Stimulated activated CD8-positive, alpha-beta memory T cell treated with anti-CD3 and anti-CD28 coated beads, Interleukin-15, amount 100 ng/mL, for 24 hours (primary cell): ENCODE results near the gene SPTBN1.
"Not testable (repeated sequence)": the region's sequence is repeated elsewhere in the genome, so short reads cannot be mapped to it uniquely, and the experiment has no call there.

Experiments used
- DNase-seq: peaks from one replicate; pipeline ENCODE4 v3.0.0-alpha.2; 2020; ENCODE audit warnings: low read depth

The SPTBN1 gene

DNA sequence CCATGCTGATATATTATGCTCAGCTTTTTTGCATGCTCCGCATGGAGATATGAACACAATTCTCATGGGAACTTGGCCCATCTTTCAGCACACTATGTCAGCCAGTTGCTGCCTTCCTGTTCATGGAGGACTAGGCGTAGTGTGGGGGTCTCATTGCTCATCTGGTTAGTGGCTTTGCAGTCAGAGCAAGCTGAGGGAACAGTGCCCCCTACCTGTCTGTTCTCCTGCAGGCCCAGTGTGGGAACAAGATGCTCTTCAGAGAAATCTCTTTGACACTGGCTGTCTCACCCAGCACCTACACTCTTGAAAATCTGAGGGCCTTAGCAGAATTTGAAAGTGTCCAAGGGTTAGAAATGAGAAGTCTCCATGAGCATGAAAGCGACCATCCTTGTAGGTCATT lies 47.1 kb downstream of the SPTBN1 start:
- DNase-seq = no peak

DNA sequence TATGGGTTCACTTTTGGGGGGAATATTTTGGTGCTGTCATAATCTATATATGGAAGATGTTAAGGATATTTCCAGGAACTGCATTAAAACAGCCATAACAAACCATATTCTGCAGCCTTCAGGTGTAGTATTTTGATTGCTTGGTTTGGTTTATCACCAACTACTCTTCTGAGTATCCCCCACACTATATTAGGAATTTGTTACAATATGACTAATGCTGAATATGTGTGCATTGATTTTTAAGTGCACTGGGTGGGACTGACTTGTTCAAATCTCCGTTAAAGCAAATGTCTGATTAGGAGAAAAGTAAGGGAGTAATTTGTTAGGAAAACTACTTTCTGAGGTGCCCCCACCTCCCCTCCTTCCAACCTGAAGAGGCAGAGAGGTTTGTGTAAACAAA lies 47.7 kb downstream of the SPTBN1 start:
- no peak for DNase-seq

DNA sequence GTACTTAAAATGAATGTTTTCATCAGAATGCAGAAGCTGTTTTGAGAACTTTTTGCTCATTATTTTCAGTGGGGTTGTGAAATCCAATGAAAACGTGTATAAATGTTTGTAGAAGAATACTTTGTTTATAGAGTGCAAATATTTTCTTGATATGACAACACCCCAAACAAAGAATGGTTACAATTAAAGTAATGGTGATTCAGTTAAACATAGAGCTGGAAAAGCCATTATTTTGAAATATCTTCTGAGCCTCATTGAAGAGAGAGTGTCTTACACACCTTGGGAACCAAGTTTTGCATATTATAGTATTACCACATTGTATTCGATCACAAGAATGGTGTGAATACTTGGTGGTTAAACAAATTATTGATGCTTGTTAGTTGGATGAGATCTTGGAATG lies 48.7 kb downstream of the SPTBN1 start:
- DNase-seq = no peak

GRCh38 chr2:54508541-54508940 lies 52.4 kb downstream of the SPTBN1 start:
- no peak for DNase-seq

GRCh38 chr2:54509043-54509442 lies 52.9 kb downstream of the SPTBN1 start:
- not testable (repeated sequence) for DNase-seq

GRCh38 chr2:54510916-54511315 lies 54.8 kb downstream of the SPTBN1 start:
- no peak for DNase-seq

DNA sequence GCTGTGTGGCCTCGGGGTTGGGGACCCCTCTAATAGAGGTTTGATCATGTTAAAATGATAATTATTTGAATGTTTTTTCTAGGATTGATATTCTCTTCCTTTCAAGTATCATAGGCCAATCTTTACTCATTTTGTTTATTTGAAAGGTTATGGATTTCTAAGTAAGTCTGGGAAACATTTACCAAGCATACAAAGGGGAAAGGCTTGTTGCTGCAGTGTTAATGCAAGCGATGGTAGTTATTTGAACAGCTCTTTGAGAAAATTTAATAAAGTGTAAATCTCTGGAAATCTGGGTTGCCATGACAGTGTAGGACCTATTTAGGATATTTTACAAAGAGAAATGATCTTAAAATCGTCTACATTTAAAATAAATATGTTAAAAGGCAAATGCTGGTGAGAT lies 56.1 kb downstream of the SPTBN1 start:
- no peak for DNase-seq

- DNase-seq = no peak
These were observed 56.7 kb downstream of the SPTBN1 start for GRCh38 chr2:54512663-54513362.

DNA sequence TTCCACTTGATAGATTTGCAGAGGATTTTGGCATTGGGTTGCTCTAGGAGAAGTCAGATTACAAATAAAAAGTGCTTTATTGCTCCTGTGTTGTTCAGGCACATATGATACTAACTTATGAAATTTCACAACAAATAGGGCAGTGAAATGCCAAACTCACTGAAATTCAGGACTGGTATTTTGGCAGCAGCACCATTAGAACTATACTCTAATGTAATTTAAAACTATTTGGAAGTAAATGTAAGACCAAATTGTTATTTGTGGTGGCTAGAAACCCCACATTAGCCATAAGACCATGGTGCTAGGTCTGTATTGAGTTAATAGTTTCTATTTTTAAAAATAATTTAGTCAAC lies 57.2 kb downstream of the SPTBN1 start:
- DNase-seq = no peak

DNA sequence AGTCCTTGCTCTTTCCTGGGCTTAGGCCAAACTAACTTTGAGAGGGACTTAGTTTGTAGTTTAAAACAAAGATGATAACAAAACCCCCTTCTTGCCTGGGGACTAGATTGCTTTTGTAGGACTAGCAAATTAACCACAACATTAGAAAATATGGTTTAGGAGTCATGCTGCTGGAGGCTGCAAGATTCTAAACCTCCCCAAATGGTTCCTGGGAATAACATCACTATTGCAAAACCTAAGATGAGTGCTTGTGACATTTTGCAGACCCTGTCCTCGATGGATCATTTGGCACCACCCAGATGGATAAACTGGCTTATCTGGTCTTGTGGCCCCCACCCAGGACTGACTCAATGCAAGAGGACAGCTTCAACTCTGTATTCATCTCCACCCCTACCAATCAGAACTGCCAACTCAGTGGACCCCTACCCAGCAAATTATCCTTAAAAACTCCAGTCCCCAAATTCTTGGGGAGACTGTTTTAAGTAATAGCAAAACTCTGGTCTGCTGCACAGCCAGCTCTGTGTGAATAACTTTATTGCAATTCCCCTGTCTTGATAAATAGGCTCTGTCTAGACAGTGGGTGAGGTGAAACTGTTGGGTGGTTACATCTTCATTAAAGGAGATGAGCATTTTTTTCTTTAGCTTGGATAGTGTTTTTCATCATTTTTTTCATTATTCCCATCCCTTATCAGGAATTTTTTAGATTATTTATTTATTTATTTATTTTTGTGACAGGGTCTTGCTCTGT lies 58.9 kb downstream of the SPTBN1 start:
- DNase-seq = no peak

GRCh38 chr2:54516842-54517241 lies 60.7 kb downstream of the SPTBN1 start:
- DNase-seq = no peak

DNA sequence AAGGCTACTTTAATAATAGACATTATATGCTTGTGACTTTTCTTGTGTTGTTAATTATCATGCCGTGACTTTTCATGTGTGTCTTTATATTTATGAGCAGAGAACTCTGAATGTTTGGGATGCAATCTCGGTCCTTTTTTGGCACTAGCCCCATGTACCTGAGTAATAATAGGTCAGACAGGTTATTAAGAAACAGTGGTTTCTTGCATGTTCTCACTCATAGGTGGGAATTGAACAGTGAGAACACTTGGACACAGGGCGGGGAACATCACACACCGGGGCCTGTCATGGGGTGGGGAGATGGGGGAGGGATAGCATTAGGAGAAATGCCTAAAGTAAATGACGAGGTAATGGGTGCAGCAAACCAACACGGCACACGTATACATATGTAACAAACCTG lies 61.9 kb downstream of the SPTBN1 start:
- not testable (repeated sequence) for DNase-seq

DNA sequence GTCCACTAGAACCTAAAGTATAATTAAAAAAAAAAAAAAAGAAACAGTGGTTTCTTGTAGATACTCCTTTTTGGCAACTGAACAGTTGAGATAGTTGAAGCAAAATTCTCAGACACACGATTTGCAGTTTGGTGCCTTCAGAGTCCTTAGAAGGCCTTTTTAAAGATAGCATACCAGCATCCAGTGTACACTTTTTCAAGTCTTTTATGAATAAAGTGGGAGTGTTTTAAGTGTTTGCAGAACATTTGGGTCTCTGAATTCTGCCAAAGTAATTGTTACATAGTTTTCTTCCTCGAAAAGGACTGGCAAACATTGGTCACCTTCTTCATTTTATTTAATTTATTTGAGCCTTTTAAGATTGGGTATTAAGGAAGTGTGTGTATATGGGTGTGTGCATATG lies 62.3 kb downstream of the SPTBN1 start:
- DNase-seq = no peak

DNA sequence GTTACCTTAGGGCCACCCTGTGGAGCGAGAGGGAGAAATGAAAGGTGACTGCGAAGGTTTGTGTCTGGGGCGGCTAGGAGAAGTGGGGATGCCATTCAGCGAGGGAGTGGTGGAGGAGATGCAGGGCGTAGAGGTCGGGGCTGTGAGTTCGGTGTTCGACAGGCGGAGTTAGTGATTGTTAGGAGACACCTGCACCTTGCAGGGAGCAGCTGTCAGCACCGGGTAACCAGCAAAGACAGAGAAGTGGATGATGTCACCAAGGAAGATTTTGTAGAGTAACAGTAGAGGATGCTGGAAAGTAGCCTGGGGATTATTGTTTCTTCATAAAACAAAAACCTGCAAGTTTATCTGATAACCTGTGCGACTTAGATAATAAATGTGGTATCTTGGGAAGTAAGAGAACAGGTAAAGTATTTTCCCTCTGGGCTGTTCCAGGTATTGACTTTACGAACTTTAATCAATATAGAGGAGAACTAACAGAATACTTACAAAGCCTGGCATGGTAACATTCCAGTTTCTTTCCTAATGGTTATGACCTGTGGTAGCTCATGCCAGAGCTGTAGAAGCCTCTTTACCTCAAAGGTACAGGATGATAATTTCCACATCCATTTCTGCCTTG lies 63.8 kb downstream of the SPTBN1 start:
- DNase-seq = no peak

- DNase-seq = no peak
These were observed 64.6 kb downstream of the SPTBN1 start for GRCh38 chr2:54520687-54521086.

DNA sequence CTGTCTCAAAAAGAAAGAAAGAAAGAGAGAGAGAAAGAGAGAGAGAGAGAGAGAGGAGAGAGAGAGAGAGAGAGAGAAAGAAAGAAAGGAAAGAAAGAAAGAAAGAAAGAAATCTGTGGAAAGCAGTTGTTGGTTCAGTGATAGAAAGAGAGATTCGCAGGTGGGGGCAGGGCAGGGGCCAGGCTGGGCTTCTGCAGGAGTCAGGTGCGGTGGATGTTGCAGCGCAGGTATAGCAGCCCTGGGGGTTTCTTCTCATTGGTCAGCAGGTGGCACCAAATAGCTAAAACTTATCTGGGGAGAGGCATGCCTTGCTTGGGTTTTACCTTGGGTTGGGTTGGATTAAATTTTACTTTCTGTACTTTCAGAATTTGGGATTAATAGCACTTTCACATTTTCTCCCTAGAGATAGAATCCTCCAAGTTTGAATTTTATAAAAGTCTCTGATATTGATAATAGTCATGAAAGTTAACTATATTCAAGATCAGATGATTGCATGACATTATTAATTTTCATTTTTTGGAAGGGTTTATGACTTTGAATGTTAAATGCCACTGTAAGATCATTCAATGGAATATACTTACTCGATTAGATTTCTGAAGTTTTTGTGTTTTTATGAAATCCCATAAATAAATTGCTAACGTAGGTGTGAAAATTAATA lies 66.6 kb downstream of the SPTBN1 start:
- peak; percentile 10 for DNase-seq

GRCh38 chr2:54523324-54523959 lies 67.3 kb downstream of the SPTBN1 start:
- no peak for DNase-seq

DNA sequence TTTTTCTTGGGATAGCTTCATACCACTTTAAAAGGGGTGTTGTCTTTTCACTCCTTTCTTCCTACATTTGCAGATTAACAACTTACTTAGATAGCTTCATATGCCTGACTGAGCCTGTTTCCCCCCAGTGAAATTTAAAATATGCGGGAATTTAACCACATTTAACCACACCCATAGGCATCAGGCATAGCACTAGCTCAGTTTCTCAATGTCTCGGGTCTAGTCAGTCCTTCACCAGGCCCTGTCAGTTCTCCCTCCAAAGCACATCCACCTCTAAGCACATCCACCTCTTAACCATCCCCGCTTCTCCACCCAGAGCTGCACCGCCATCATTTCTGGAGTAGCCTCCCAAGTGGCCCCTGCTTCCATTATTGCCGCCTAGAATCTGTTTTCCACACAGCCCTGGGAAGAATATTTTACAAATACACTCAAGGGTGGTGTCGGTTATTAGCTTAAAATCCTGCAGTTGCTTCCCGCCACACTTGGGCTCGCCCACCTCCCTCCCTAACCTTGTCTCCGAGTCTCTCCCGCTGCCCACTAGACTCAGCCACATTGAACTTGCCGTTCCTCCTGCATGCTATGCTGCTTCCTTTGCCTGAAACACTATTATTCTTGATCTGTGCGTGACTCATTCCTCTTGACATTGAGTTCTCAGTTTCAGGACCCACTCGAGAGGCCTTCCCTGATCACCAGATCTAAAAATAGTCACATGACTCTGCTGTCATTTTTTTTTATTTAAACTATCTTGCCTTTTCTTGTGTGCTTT lies 68.3 kb downstream of the SPTBN1 start:
- DNase-seq = no peak

- DNase-seq = no peak
These were observed 69.2 kb downstream of the SPTBN1 start for GRCh38 chr2:54525321-54525720.

GRCh38 chr2:54526226-54526879 lies 70.2 kb downstream of the SPTBN1 start:
- DNase-seq = no peak

GRCh38 chr2:54528311-54528955 lies 72.3 kb downstream of the SPTBN1 start:
- no peak for DNase-seq
